ENCODE results near the gene SPATC1L.

DNA sequence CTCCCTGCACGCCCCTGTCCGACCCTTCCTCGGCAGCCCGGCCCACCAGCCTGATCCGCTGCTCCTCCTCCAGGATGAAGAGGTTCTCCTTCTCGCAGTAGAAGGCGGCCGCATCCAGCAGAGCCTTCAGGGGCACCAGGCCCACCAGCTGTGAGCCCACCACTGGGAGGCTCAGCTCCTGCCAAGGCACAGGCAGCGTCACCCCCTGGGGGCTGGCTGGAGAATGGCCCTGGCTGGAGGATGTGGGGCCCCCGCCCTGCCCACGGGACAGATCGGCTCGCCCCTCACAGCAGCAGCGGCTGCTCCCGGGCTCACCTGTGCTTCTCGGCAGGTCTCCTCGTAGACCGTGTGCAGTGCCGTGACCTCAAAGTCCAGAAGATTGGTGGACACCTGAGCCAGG is 34.2 kb downstream of the SPATC1L start:
- TF ChIP-seq, protein P1, sequence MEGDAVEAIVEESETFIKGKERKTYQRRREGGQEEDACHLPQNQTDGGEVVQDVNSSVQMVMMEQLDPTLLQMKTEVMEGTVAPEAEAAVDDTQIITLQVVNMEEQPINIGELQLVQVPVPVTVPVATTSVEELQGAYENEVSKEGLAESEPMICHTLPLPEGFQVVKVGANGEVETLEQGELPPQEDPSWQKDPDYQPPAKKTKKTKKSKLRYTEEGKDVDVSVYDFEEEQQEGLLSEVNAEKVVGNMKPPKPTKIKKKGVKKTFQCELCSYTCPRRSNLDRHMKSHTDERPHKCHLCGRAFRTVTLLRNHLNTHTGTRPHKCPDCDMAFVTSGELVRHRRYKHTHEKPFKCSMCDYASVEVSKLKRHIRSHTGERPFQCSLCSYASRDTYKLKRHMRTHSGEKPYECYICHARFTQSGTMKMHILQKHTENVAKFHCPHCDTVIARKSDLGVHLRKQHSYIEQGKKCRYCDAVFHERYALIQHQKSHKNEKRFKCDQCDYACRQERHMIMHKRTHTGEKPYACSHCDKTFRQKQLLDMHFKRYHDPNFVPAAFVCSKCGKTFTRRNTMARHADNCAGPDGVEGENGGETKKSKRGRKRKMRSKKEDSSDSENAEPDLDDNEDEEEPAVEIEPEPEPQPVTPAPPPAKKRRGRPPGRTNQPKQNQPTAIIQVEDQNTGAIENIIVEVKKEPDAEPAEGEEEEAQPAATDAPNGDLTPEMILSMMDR (IDR thresholded peaks at IDR 0.05; ENCODE audit: poor library complexity, severe bottlenecking), result no peak
- TF ChIP-seq TAF1 (IDR thresholded peaks at IDR 0.05; ENCODE audit: low read depth) (no peak), EP300 (conservative IDR thresholded peaks at IDR 0.05; ENCODE audit: poor library complexity, severe bottlenecking) (no peak), RAD21 (conservative IDR thresholded peaks at IDR 0.05) (no peak)
